Activated naive CD8-positive, alpha-beta T cell treated with anti-CD3 and anti-CD28 coated beads, Interleukin-2, amount 10 ng/mL, durations not matched to agents 7 days and 5 days (primary cell): Measurements from ENCODE around the gene NR4A1. TPM values are rescaled to one million over a fixed set of nuclear protein-coding genes. Genes with fewer than 3 reads are reported as not detected.
"Not testable (repeated sequence)": the region's sequence is repeated elsewhere in the genome, so short reads cannot be mapped to it uniquely, and the experiment has no call there.

Experiments
- ATAC-seq: fragments of 150-1000 bp; cut with Tn5 transposase; one replicate; pipeline ENCODE4 v1.10.0; 2021; ENCODE audit warnings: low read depth, moderate library complexity
- POLR2A ChIA-PET: fragments of 350-600 bp; sonication (Branson Sonifier 250); formaldehyde crosslinking; loops from one replicate; lab custom pipeline; 2021; ENCODE audit warnings: antibody characterized with exemption; lab: Charles Lee
- DNase-seq: peaks from one replicate; pipeline ENCODE4 v3.0.0; 2021
- H3K27ac Mint-ChIP-seq: one replicate; pipeline ENCODE4 v1.8.0; 2022; ENCODE audit warnings: mild to moderate bottlenecking, mixed read lengths
- H3K27me3 Mint-ChIP-seq: one replicate; pipeline ENCODE4 v1.8.0; 2022; ENCODE audit warnings: mild to moderate bottlenecking, moderate library complexity, mixed read lengths
- H3K36me3 Mint-ChIP-seq: one replicate; pipeline ENCODE4 v1.8.0; 2021; ENCODE audit warnings: mild to moderate bottlenecking, mixed read lengths
- H3K4me1 Mint-ChIP-seq: one replicate; pipeline ENCODE4 v1.8.0; 2021; ENCODE audit warnings: mixed read lengths
- H3K4me3 Mint-ChIP-seq: one replicate; pipeline ENCODE4 v1.8.0; 2022; ENCODE audit warnings: mild to moderate bottlenecking, moderate library complexity, mixed read lengths
- H3K9me3 Mint-ChIP-seq: one replicate; pipeline ENCODE4 v1.8.0; 2021; ENCODE audit warnings: mixed read lengths
- total RNA-seq, 2 experiments: library from RNA; stranded (reverse); gene quantifications; one replicate each; pipeline ENCODE4 v1.2.3, GENCODE V29; 2021

The NR4A1 gene
- total RNA-seq, 2 experiments from 2014 or later = 8.6 to 8.8 TPM

GRCh38 chr12:52096332-52097044 is 45.2 kb downstream of the NR4A1 start:
- H3K27ac Mint-ChIP-seq = no peak overlapping the region
- H3K27me3 Mint-ChIP-seq = peaks cover 28% of the 10 kb centered on the region
- ATAC-seq = no peak
- no peaks in the 10 kb centered on the region for H3K9me3 Mint-ChIP-seq
- POLR2A ChIA-PET = no interaction called here
- no peaks in the 10 kb centered on the region for H3K36me3 Mint-ChIP-seq
- H3K4me3 Mint-ChIP-seq = no peak overlapping the region
- DNase-seq = no peak
- no peaks in the 10 kb centered on the region for H3K4me1 Mint-ChIP-seq

GRCh38 chr12:52097045-52097666 is 45.9 kb downstream of the NR4A1 start:
- Mint-ChIP-seq H3K27me3 (peaks cover 24% of the 10 kb centered on the region), H3K4me3 (no peak overlapping the region), H3K9me3 (no peaks in the 10 kb centered on the region), H3K4me1 (no peaks in the 10 kb centered on the region), H3K36me3 (no peaks in the 10 kb centered on the region), H3K27ac (no peak overlapping the region)
- ATAC-seq (peak; percentile 45), DNase-seq (no peak)
- POLR2A ChIA-PET = no interaction called here

- peak; percentile 12 for DNase-seq
- H3K4me1 Mint-ChIP-seq, ATAC-seq, H3K27ac Mint-ChIP-seq, H3K9me3 Mint-ChIP-seq, H3K36me3 Mint-ChIP-seq, H3K4me3 Mint-ChIP-seq, POLR2A ChIA-PET: not testable (repeated sequence)
- peaks cover 51% of the 10 kb centered on the region for H3K27me3 Mint-ChIP-seq
These were observed 53.3 kb downstream of the NR4A1 start for GRCh38 chr12:52104431-52105089.

Other genes with a start within 250 kb of the NR4A1 start
- gene FIGNL2, start 202.7 kb upstream of the NR4A1 start, total RNA-seq = 1 to 10 TPM in 1 of 2 experiments, under 1 TPM in 1; 0.74 to 1.1 TPM
- not detected for gene ANKRD33, start 163.3 kb upstream of the NR4A1 start, total RNA-seq
- gene ACVRL1, start 143.9 kb upstream of the NR4A1 start, total RNA-seq = not detected
- 10 to 100 TPM in 1 of 2 experiments, 1 to 10 TPM in 1; 9.3 to 10.2 TPM for gene ACVR1B, start 99.7 kb upstream of the NR4A1 start, total RNA-seq
- 10 to 100 TPM; 17.1 to 19.9 TPM for gene TAMALIN, start 44.5 kb upstream of the NR4A1 start, total RNA-seq
- gene ATG101, start 18.5 kb downstream of the NR4A1 start, total RNA-seq = 10 to 100 TPM; 25.2 to 28.8 TPM
- not detected for gene SMIM41, start 28.3 kb downstream of the NR4A1 start, total RNA-seq
- gene KRT80, start 140.6 kb downstream of the NR4A1 start, total RNA-seq = not detected
- gene KRT7, start 181.8 kb downstream of the NR4A1 start, total RNA-seq = 1 to 10 TPM; 8.5 to 8.9 TPM
- gene KRT86, start 223.2 kb downstream of the NR4A1 start, total RNA-seq = under 1 TPM in 1 of 2 experiments, not detected in 1; 0.14 TPM
- not detected for gene KRT81, start 240.1 kb downstream of the NR4A1 start, total RNA-seq